DOHH2 (cell line): ENCODE data around the gene WBP1.
A peak's percentile ranks its signal among the peaks of the same experiment; 100 is the strongest.

Source experiments
- H3F3A ChIP-seq: fragments of 200-600 bp; sonication (generic), shearing (Covaris generic); 2 replicates; pipeline ENCODE4 v1.6.0; 2016; ENCODE audit warnings: antibody characterized with exemption, mild to moderate bottlenecking; ENCODE audit not compliant: control insufficient read depth, insufficient read depth
- H3K27ac ChIP-seq: fragments of 200-600 bp; sonication (generic); 2 replicates; pipeline ENCODE4 v1.5.1; 2014; ENCODE audit warnings: low read depth, mild to moderate bottlenecking, low read length, moderate library complexity
- H3K27me3 ChIP-seq: fragments of 200-600 bp; sonication (generic); 2 replicates; pipeline ENCODE4 v1.6.1; 2014; ENCODE audit warnings: mild to moderate bottlenecking, low read length, mixed read lengths; ENCODE audit not compliant: control insufficient read depth
- H3K36me3 ChIP-seq: fragments of 200-600 bp; sonication (generic); 2 replicates; pipeline ENCODE4 v1.6.1; 2014; ENCODE audit warnings: mild to moderate bottlenecking, low read length, moderate library complexity, mixed read lengths; ENCODE audit not compliant: control insufficient read depth
- H3K4me1 ChIP-seq: fragments of 200-600 bp; sonication (generic); 2 replicates; pipeline ENCODE4 v1.6.1; 2014; ENCODE audit warnings: mild to moderate bottlenecking, low read length, mixed read lengths; ENCODE audit not compliant: control insufficient read depth
- H3K4me2 ChIP-seq: fragments of 200-600 bp; sonication (generic); 2 replicates; pipeline ENCODE4 v1.6.0; 2014; ENCODE audit warnings: mild to moderate bottlenecking, low read length, moderate library complexity
- H3K4me3 ChIP-seq: fragments of 200-600 bp; sonication (generic); 2 replicates; pipeline ENCODE4 v1.5.1; 2014; ENCODE audit warnings: mild to moderate bottlenecking, low read length, mixed read lengths
- H3K79me2 ChIP-seq: fragments of 200-600 bp; sonication (generic); 2 replicates; pipeline ENCODE4 v1.6.1; 2014; ENCODE audit warnings: mild to moderate bottlenecking, low read length, mixed read lengths; ENCODE audit not compliant: control insufficient read depth
- H3K9me2 ChIP-seq: fragments of 200-600 bp; sonication (generic); replicated peaks from 2 replicates; pipeline ENCODE4 v1.6.1; 2014; ENCODE audit warnings: mild to moderate bottlenecking, low read length, mixed read lengths; ENCODE audit not compliant: control insufficient read depth
- H3K9me3 ChIP-seq: fragments of 200-600 bp; sonication (generic); 2 replicates; pipeline ENCODE4 v1.6.1; 2014; ENCODE audit warnings: antibody characterized with exemption, low read length, mixed read lengths; ENCODE audit not compliant: control insufficient read depth, insufficient read depth
- H4K20me1 ChIP-seq: fragments of 200-600 bp; sonication (generic); 2 replicates; pipeline ENCODE4 v1.6.0; 2014; ENCODE audit warnings: low read depth, mild to moderate bottlenecking, antibody characterized with exemption, low read length, moderate library complexity; ENCODE audit not compliant: control insufficient read depth, insufficient read depth
- CTCF ChIP-seq: fragments of 200-600 bp; sonication (generic); IDR thresholded peaks from one replicate; pipeline ENCODE4 v1.5.1; 2014; ENCODE audit warnings: antibody characterized with exemption, mild to moderate bottlenecking, low read depth, low read length; ENCODE audit not compliant: poor library complexity, severe bottlenecking
- EZH2phosphoT487 ChIP-seq: fragments of 200-600 bp; sonication (generic); IDR thresholded peaks from 2 replicates; pipeline ENCODE4 v1.6.1; 2017; ENCODE audit warnings: borderline replicate concordance, mild to moderate bottlenecking, antibody characterized with exemption, low read length, moderate library complexity, mixed read lengths

Gene WBP1

GRCh38 chr2:74502147-74502719 lies 44.0 kb downstream of the WBP1 start:
- Histone ChIP-seq H3K27ac (no peak overlapping the region), H3K4me3 (peak overlapping the region; percentile 68), H3K36me3 (peaks cover 11% of the 10 kb centered on the region), H3K79me2 (peaks cover 13% of the 10 kb centered on the region), H3K4me2 (peak overlapping the region; percentile 82), H3F3A (no peaks in the 10 kb centered on the region), H3K9me3 (no peaks in the 10 kb centered on the region), H3K9me2 (no peaks in the 10 kb centered on the region), H4K20me1 (no peaks in the 10 kb centered on the region), H3K27me3 (peaks cover 61% of the 10 kb centered on the region), H3K4me1 (peaks cover 35% of the 10 kb centered on the region)
- TF ChIP-seq EZH2phosphoT487, result 0 out of 2 replicates have a peak, but pooled peaks have one; percentile 27
- TF ChIP-seq CTCF, result no peak

- Histone ChIP-seq H3F3A (no peaks in the 10 kb centered on the region), H3K27me3 (peaks cover 56% of the 10 kb centered on the region), H3K36me3 (peaks cover 14% of the 10 kb centered on the region), H3K9me3 (no peaks in the 10 kb centered on the region), H3K9me2 (no peaks in the 10 kb centered on the region), H4K20me1 (no peaks in the 10 kb centered on the region), H3K27ac (no peak overlapping the region), H3K4me1 (peaks cover 35% of the 10 kb centered on the region), H3K79me2 (peaks cover 13% of the 10 kb centered on the region), H3K4me2 (peak overlapping the region; percentile 82), H3K4me3 (peak overlapping the region; percentile 68)
- TF ChIP-seq EZH2phosphoT487 (no peak), CTCF (peak; percentile 58)
Observed at GRCh38 chr2:74502720-74503505, 44.7 kb downstream of the WBP1 start.

GRCh38 chr2:74503506-74504475 lies 45.6 kb downstream of the WBP1 start:
- Histone ChIP-seq H4K20me1 (no peaks in the 10 kb centered on the region), H3K4me3 (peak overlapping the region; percentile 68), H3K4me1 (peaks cover 41% of the 10 kb centered on the region), H3K4me2 (peak overlapping the region; percentile 82), H3K36me3 (peaks cover 14% of the 10 kb centered on the region), H3K27me3 (peaks cover 47% of the 10 kb centered on the region), H3K27ac (no peak overlapping the region), H3K79me2 (peaks cover 13% of the 10 kb centered on the region), H3F3A (no peaks in the 10 kb centered on the region), H3K9me2 (no peaks in the 10 kb centered on the region), H3K9me3 (no peaks in the 10 kb centered on the region)
- TF ChIP-seq EZH2phosphoT487 (no peak), CTCF (no peak)
